Stimulated activated CD4-positive, alpha-beta T cell treated with anti-CD3 and anti-CD28 coated beads, Interleukin-1b, Interleukin-23, amount 100 ng/mL, for 1 hour (primary cell): Measurements from ENCODE around the gene BMPR1B.

ENCODE experiments used
- DNase-seq, 2 donors: peaks; one replicate each; pipeline ENCODE4 v3.0.0-alpha.2; 2020; ENCODE audit warnings: low read depth in 2 of 2

BMPR1B gene

DNA sequence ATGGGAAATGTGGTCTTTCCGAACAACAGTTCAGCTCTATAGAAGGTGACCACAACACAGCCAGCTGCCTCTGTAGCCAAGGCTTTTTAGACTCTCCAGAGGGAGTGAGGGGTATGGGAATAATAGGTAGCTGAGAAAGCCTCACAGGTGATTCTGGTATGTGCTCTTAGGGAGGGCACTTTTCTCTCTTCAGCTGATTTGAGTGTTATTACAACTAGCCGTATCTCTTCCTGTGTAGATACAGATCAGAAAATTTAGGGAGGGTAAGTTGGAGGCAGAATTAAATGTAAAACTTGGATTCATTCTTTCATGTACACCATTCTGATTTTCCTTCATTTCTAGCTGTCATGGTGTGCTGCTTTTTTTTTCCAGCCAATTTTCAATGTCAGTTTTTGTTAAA lies 154.9 kb downstream of the BMPR1B start:
- DNase-seq: no peak

DNA sequence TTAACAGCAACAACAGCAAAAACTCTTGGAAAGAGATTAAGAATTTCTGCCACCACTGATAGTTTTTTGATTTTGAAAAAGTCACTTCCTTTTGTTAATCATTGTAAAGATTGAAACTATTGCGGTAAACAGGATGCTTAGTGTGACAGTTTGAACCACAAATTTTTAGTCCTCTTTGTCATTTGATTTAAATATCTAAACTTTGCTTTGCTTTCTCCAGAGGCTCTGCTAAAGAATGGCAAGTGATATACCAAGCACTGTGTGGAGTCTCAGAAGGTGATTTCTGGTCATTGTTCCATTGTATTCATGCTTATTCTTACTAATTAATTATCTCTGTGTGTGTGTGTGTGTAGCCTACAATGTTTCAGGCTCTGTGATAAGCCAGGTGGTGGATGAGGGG lies 155.6 kb downstream of the BMPR1B start:
- DNase-seq: no peak

DNA sequence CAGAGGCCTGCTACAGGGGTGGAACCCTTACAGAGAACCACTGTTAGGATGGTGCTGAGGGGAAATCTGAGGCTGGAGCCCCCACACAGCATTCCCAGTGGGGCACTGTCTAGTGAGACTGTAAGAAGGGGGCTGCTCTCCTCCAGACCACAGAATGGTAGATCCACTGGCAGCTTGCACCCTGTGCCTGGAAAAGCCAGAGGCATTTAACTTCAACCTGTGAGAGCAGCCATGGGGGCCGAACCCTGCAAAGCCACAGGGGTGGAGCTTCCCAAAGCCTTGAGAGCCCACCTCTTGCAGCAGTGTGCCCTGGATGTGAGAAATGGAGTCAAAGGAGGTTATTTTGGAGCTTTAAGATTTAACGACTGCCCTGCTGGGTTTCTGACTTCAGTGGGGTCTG lies 159.4 kb downstream of the BMPR1B start:
- DNase-seq: no peak

DNA sequence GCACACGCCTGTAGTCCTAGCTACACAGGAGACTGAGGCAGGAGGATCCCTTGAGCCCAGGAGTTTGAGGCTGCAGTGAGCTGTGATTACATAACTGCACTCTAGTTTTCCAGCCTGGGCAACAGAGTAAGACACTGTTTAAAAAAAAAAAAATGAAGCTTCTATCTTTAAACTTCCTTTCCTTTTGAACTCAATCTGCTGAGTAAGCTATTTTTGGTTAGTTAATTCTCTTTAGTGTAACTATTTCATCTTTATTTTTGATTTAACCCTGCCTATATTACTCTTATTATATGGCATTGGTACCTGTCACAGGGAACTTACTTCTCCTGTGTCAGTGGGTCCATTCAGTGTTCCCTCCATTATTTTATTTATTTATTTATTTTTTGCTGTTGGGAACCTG lies 160.8 kb downstream of the BMPR1B start:
- no peak for DNase-seq

DNA sequence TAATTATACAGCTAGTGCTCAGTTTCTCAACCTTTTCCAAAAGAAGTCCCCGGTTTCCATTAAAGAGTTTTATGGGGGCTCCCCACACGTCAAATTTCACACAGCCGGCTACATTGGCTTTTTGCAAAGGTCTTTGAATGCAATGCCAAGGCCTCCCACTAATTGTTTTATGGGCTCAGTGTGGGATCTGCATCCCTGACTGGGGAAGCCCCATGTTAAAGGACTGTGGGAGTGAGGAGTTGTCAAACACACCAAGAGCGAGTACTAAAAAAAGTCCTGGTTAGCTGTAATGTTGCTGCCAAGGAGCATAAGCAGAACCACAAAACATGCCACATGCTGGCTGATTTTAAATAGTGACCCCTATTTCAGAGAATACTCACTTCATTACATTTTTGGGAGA lies 162.6 kb downstream of the BMPR1B start:
- DNase-seq: no peak

DNA sequence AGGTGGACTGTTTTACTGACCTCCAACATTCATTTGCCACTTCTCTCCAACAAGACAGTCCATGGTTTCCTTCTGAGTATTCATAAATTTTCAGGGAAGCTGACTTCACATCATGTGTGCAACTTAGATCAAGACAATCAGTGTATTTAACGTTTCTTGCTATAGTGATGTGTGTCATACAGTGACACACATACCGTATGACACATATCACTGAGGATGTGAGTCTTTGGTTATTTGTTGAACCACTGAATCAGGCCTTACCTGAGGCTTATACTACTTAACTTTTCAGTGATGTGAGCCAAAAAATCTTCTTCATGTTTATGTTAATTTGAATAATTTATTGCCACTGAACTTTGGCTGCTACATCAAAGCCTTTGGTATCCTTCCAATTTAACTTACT lies 166.8 kb downstream of the BMPR1B start:
- DNase-seq: no peak

DNA sequence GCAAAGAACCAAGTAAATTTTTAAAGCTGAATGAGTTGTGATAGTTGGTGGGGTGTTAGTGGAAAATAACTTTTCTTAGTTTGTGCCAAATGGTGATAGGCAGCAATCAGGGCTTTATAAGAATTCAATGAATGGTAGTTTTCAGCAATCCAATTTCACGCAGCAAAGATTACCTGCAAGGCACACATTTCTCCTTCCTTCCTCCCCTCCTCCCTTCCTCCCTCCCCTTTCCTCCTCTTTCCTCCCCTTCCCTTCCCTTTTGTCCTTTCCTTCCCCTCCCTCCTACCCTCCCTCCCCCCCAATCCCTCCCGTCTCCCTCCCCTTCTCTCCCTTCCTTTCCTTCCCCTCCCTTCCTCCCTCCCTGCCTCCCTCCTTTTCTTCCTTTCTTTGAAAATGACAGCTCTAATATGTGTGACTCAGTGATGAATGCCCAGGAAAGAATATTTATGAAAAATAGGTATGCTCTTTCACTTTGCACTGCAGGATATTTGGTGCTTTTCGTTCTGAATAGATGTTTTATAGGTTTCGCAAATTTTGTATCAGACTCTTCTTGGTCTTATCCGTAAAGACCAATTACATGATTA lies 168.1 kb downstream of the BMPR1B start:
- no peak for DNase-seq

DNA sequence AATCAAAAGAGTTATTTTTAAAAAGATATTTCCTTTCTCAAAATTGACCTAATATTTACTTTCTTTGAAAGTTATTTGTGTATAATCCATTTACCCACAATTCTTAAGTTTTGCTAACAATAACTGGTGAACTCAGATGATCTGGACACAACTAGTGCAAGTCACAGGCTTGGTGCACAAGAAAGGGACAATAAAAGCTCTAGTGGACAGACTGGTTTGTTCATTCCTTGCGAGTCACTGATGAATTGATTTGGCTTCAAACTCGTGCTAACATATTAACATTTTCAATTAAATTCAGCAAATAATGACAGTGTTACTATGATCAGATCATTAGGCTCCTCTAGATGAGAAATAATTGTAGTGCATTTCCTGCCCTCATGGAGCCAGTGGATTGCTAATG lies 169.2 kb downstream of the BMPR1B start:
- DNase-seq: no peak

DNA sequence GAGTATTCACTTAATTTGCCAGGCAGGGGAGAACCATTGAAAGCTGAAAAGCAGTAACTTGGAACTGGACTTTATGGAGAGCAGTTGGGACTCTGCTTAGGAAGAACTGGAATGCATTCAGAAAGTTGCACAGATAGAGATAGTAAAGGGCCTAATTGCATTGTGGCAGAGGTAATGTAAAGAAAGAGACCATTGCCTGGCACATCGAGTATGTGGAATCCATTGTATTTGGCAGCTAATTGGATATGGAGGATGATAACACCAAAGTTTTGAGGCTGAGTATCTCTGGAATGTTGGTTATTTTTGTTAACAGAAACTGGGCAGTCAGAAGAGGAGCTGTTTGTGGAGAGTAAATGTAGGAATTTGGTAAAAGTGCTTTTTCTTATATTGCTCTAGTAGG lies 169.9 kb downstream of the BMPR1B start:
- no peak for DNase-seq

DNA sequence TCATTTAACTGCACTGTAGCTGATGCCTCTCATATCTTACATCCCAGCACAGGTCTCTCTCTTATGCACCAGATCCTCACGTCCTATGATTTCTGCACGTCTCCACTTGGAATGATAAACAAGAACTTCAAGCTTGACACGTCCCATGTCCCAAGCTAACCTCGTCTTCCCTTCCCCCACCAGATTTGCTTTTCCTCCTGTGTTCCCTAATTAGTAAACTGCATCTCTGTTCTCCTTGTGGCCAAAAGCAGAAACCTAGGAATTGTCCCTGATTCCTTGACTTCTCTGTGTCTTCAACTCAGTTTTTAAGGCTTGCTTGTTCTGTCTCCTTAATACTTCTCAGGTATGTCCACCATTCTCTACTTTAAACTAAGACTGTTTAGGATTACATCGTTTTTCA lies 171.9 kb downstream of the BMPR1B start:
- DNase-seq: no peak

DNA sequence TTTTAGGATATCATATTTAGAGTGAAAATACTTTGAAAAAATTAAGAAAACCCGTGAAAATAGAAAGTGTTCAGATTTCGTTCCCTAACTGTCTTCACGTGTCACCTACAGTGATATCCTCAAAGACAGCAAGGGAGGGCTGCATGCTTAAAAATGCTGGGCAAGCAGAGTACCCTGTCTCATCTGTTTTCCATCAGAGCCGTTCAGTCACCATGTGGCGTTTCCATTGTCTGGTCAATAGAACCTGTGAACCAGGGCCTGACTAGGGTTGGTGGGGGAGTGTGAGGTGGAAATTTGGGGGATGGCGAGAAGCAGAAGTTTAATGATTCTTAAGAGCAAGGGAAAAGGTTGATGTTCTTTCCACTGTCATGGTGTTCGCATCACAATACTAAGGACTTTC lies 173.9 kb downstream of the BMPR1B start:
- no peak for DNase-seq

DNA sequence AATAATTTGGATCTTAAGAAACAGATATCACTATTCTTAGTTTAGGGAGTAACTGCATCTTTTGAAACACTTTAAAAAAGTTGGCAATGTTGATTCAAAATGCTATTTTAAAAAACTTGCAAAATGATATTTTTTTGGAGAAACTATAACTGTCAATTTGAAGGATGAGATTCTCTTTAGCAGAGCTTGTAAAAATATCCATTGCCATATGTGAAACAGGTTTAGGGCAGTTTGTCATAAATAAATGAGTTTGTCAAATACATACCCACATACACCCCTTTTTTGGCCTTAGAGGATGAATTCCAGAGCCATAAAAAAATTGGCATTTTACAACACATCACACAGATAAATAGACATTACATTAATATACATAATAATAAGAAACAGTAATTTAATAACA lies 174.6 kb downstream of the BMPR1B start:
- no peak for DNase-seq

DNA sequence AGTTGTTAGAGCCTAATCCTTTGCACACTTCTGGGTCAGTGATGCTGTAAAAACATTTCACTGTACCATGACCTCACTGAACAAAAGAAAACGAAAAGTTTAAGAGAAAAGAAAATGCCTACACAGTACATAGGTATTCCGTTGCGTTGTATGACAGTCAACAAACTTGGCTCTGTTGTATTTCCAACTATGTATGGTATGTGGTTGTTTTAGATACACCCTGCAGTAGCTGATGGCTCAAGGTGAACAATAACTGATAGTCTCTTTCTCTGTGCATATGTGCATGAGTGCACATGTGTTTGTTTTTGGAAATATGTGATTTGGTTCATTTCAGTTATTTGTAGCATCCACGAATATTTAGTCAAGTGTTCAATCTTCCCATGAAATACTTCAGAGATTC lies 176.0 kb downstream of the BMPR1B start:
- no peak for DNase-seq

DNA sequence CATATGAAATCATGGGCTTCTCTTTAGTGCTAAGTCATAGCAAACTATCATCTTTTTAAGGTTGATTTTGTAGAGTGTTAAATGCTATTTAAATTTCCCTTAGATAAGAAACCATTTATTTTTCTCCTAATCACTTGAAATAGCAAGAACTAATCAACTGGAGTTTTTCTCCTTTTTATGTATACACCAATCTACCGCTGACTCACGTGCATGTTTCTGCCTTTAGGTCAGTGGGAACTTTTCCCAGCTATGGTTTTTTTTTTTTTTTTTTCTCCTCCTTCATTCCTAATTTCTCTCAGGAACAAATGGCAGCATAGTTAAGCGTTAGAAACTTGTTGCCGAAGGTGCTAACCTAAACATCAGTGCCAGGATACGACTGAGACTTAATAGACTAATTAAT lies 176.4 kb downstream of the BMPR1B start:
- no peak for DNase-seq

DNA sequence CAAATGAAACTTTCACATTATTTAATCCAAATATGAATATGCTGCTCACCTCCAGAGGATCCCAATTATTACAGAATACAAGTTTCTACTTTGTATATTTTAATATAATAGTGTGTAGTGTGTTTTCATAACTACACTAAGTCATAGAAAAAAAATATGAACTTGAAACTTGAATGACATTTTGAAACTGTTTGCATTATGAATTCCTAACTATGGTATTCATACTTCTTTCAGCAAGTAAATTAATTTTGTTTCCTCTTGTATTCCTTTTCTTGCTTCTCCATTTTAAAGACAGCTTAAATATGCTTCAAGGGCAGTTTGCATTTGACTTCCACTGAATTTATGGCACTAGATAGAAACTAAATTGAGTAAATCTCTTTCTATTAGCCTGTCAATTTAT lies 177.1 kb downstream of the BMPR1B start:
- no peak for DNase-seq

DNA sequence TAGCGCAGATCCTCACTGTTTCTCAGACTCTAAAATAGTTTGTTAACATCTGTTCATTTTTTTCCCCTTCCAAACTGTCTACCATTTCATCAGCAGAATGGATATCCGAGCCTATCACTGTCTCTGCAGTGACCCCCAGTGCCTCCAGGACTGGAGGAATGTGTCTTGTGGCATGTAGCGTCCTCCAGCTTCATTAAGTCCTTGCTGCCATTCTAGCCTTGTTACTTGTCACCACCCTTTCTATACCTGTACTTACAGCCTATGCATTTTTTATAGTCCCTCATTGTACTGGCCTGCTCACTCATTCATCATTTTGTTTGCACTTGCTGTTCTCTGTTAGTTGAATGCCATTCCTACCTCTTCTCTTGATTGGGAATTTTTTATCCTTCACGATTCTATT lies 179.1 kb downstream of the BMPR1B start:
- DNase-seq: no peak

DNA sequence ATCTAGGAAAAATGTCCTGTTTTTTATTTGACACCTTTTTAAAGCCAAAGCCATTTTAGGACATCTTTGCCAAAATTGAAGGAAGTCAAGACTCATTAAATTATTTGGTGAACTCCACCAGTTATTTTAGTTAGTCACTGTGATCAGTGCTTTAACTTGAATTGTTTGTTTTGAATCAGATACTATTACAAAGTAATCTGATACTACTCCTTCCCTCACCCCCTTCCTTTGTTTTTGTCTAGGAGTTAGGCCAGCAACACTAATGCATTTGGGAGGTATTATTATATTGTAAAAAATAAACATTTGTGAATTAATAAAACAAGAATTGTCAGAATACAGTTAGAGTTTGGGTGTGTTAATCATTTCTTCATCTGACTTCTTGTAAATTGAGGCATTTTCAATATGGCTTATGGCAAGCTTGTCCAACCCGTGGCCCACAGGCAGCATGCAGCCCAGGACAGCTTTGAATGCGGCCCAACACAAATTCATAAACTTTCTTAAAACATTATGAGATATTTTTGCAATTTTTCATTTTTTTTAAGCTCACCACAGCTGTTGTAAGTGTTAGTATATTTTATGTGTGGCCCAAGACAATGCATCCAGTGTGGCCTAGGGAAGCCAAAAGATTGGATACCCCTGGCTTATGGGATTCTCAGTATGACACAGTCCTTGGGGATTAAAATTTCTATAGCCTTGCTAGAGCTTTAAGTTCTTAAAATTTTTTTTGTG lies 182.2 kb downstream of the BMPR1B start:
- no peak for DNase-seq

DNA sequence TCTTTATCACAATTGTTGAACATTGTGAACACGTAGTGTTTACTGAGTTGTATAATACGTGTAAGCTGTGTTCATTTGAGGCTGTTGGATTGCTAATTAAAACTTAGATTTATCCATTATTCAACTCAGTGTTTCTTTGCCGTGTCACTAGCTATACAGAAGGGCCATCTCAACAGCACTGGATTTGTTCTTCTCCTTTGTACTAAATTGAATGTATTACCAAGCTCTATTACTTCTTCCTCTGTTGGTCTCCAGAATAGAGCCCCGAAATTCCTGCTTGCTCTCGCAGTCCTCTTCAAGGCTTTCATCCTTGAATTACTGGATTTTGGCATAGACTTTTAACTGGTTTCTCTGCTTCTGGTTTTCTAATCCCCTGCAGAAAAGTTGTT lies 182.8 kb downstream of the BMPR1B start:
- no peak for DNase-seq

DNA sequence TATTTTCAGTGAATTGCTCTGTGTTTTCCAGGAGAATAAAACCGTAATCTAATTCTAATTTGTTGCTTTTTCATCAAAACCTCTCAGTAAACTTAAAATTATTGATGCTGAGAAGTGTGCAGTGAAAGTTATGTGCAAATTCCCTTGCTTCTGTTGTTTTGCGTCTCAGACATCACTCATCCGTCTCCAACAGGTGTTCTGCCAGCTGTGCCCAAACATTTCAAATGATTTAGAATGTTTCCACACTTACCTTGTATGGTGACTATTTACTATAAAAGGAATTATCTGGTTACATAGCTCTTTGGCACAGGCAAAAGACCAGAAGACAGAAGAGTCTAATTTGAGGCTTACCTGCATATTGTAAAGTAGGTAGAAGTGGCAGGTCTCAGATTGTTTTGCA lies 184.0 kb downstream of the BMPR1B start:
- no peak for DNase-seq

DNA sequence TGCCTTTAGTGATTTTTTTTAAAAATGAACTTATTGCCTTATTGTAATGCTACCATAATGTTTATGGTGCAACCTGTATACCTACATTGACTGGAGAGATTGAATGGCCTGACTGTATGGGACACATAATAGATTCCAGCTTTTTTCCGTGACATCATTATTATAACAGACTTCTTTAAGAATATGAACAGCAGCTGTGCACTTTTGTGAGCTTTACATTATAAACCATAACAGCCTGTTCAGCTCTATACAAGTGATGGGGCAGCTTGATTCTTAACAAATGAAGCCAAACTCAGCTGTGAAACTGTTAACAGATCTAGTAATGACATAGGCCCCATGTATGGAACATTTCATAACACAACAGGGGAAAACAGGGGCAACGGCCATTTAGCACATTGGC lies 187.0 kb downstream of the BMPR1B start:
- DNase-seq: no peak

DNA sequence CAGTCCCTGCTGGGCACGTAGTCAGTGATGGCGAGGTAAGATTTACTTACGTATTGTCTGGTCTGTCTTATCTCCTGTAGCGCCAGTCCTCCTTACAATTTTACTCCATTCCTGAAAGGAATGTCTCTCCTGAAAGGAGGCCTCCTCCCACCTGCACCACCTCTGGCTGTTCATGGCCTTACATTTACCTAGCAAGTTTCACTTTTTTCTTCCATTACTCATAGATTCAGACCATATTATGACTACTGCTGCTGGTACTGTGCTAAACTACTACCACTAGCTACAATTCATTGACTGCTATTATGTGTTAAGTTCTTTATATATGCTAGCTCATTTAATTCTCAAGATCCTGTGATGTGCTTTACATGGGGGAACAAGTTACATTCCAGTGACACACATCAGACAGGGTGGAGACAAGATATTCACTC lies 189.9 kb downstream of the BMPR1B start:
- DNase-seq: no peak

DNA sequence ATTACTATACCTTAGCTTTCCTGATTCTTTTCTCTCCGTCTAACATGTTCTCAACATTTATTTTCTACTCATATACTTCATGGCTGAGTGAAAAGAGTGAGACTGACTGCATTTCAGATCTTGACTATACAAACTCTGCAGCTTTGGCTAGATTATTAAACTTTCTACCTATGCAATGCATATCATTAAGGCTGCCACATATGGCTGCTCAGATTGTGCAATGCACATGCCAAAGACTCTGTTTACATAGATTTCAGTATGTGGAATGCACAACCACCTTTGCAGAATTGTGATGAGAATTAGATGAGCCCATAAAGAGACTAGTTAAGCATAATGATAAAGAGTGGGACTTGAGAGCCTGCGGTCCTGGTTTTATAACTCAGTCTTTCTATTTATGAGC lies 196.5 kb downstream of the BMPR1B start:
- no peak for DNase-seq

DNA sequence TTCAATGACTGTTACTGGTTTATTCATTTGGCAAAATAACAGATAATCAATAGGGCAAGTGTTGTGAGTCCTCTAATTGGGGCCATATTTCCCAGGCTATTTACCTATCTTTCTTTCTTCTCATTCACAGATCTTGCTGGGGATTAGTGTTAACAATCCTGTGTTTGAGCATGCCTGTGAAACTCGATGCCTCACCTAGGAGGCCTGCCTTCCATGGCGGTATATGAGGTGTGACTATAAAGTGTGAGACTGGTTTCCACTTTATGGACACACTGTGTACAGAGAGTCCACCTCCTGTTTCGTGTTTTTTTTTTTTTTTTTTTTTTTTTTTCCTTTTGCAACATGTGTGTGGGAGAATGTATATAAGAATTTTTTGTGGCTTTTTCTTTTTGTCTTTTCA lies 199.3 kb downstream of the BMPR1B start:
- DNase-seq: no peak

DNA sequence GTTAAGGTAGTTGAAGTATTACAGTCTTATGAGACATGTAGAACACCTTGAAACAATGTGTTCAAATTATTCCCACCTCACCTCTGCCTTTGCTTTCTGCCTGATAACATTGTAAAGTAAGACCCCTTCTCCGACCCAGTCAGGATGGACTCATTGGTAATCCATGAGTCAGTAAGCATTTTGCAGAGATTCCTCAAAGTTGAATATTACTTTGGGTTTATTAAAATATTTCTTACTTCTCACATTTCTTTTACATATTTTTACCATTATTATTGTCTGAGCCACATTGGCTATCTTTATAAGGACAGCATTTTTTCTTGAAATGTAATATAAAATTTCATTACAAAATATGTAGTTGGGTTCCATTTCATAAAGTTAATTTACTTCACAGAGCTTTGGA lies 201.6 kb downstream of the BMPR1B start:
- DNase-seq: no peak
